ENCODE results near the gene DGUOK. TPM values are rescaled to one million over a fixed set of nuclear protein-coding genes. Genes with fewer than 3 reads are reported as not detected.
A peak's percentile ranks its signal among the peaks of the same experiment; 100 is the strongest.

Gene DGUOK
- total RNA-seq, 2 experiments from 2014 or later, result 112 to 115 TPM

GRCh38 chr2:73893764-73894474 is 32.8 kb upstream of the DGUOK start:
- intact Hi-C loops (cut with micrococcal nuclease), result no loop called here
- H3K9me3 Mint-ChIP-seq, result no peaks in the 10 kb centered on the region
- H3K4me1 Mint-ChIP-seq (ENCODE audit: low read depth), result peaks cover 33% of the 10 kb centered on the region
- no peak for DNase-seq
- CTCF ChIA-PET, result interaction anchor here (0.5 to 1.5 kb wide), 3 partner anchors 20 to 285 kb away, joined by 4 to 5 read pairs (median 4); no protein-coding TSS in a partner anchor
- H3K27me3 Mint-ChIP-seq (ENCODE audit: low read depth), result no peaks in the 10 kb centered on the region
- H3K27ac Mint-ChIP-seq, result no peak overlapping the region
- no peaks in the 10 kb centered on the region for H3K36me3 Mint-ChIP-seq (ENCODE audit: low read depth)
- no peak overlapping the region for H3K4me3 Mint-ChIP-seq

GRCh38 chr2:73894475-73894850 is 32.2 kb upstream of the DGUOK start:
- Mint-ChIP-seq H3K9me3 (no peaks in the 10 kb centered on the region), H3K4me1 (ENCODE audit: low read depth) (peaks cover 33% of the 10 kb centered on the region), H3K36me3 (ENCODE audit: low read depth) (no peaks in the 10 kb centered on the region), H3K27me3 (ENCODE audit: low read depth) (no peaks in the 10 kb centered on the region), H3K4me3 (no peak overlapping the region), H3K27ac (no peak overlapping the region)
- intact Hi-C loops (cut with micrococcal nuclease), result no loop called here
- DNase-seq, result no peak
- CTCF ChIA-PET, result interaction anchor here (1.5 kb wide), 1 partner anchor 68 kb away, joined by 4 read pairs; no protein-coding TSS in a partner anchor

GRCh38 chr2:73894877-73895276 is 31.8 kb upstream of the DGUOK start:
- CTCF ChIA-PET, result interaction anchor here (1.0 to 1.5 kb wide), 2 partner anchors 44 to 68 kb away, joined by 3 to 4 read pairs; no protein-coding TSS in a partner anchor
- Mint-ChIP-seq H3K4me3 (no peak overlapping the region), H3K4me1 (ENCODE audit: low read depth) (peaks cover 33% of the 10 kb centered on the region)

GRCh38 chr2:73895473-73895872 is 31.2 kb upstream of the DGUOK start:
- H3K4me1 Mint-ChIP-seq (ENCODE audit: low read depth), result peaks cover 33% of the 10 kb centered on the region
- CTCF ChIA-PET, result interaction anchor here (1.0 to 1.5 kb wide), 2 partner anchors 44 to 69 kb away, joined by 3 to 4 read pairs; no protein-coding TSS in a partner anchor
- no peak overlapping the region for H3K4me3 Mint-ChIP-seq
- H3K27me3 Mint-ChIP-seq (ENCODE audit: low read depth), result no peaks in the 10 kb centered on the region
- no peaks in the 10 kb centered on the region for H3K36me3 Mint-ChIP-seq (ENCODE audit: low read depth)
- peak overlapping the region; percentile 15 for H3K27ac Mint-ChIP-seq
- intact Hi-C loops (cut with micrococcal nuclease), result loop anchor here (1.0 kb wide), 1 partner anchor 9 kb away; no protein-coding TSS in a partner anchor
- DNase-seq, result peak; percentile 19
- H3K9me3 Mint-ChIP-seq, result no peaks in the 10 kb centered on the region

More at GRCh38 chr2:73894877-73895276, 31.8 kb upstream of the DGUOK start:
- no peaks in the 10 kb centered on the region for H3K27me3 Mint-ChIP-seq (ENCODE audit: low read depth)
- no peak for DNase-seq
- no peak overlapping the region for H3K27ac Mint-ChIP-seq
- no peaks in the 10 kb centered on the region for H3K9me3 Mint-ChIP-seq
- H3K36me3 Mint-ChIP-seq (ENCODE audit: low read depth), result no peaks in the 10 kb centered on the region
- intact Hi-C loops (cut with micrococcal nuclease), result loop anchor here (1.0 kb wide), 1 partner anchor 9 kb away; no protein-coding TSS in a partner anchor

GRCh38 chr2:73896362-73897239 is 30.1 kb upstream of the DGUOK start:
- H3K9me3 Mint-ChIP-seq, result no peaks in the 10 kb centered on the region
- no peaks in the 10 kb centered on the region for H3K36me3 Mint-ChIP-seq (ENCODE audit: low read depth)
- H3K27ac Mint-ChIP-seq, result peak overlapping the region; percentile 65
- peak overlapping the region; percentile 8 for H3K4me3 Mint-ChIP-seq
- intact Hi-C loops (cut with micrococcal nuclease), result loop anchor here (1.0 to 2.0 kb wide), 4 partner anchors 30 to 66 kb away; partner anchors contain the start of gene DGUOK
- CTCF ChIA-PET, result interaction anchor here (0.6 to 1.3 kb wide), 7 partner anchors 9 to 90 kb away, joined by 3 to 7 read pairs (median 4); no protein-coding TSS in a partner anchor
- no peaks in the 10 kb centered on the region for H3K27me3 Mint-ChIP-seq (ENCODE audit: low read depth)
- H3K4me1 Mint-ChIP-seq (ENCODE audit: low read depth), result peaks cover 33% of the 10 kb centered on the region
- peak; percentile 72 for DNase-seq

- no peak for DNase-seq
- Mint-ChIP-seq H3K4me1 (ENCODE audit: low read depth) (peaks cover 33% of the 10 kb centered on the region), H3K27me3 (ENCODE audit: low read depth) (no peaks in the 10 kb centered on the region), H3K4me3 (no peak overlapping the region), H3K9me3 (no peaks in the 10 kb centered on the region), H3K36me3 (ENCODE audit: low read depth) (no peaks in the 10 kb centered on the region), H3K27ac (no peak overlapping the region)
- CTCF ChIA-PET, result interaction anchor here (0.9 to 1.3 kb wide), 5 partner anchors 10 to 90 kb away, joined by 3 to 7 read pairs (median 4); no protein-coding TSS in a partner anchor
- intact Hi-C loops (cut with micrococcal nuclease), result loop anchor here (2.0 kb wide), 2 partner anchors 38 to 66 kb away; no protein-coding TSS in a partner anchor
These were observed 29.5 kb upstream of the DGUOK start for GRCh38 chr2:73897240-73897583.

- Mint-ChIP-seq H3K36me3 (ENCODE audit: low read depth) (no peaks in the 10 kb centered on the region), H3K27ac (no peak overlapping the region)
- intact Hi-C loops (cut with micrococcal nuclease), result loop anchor here (2.0 kb wide), 2 partner anchors 39 to 67 kb away; no protein-coding TSS in a partner anchor
These were observed 28.7 kb upstream of the DGUOK start for GRCh38 chr2:73897934-73898333.

GRCh38 chr2:73899801-73900336 is 26.8 kb upstream of the DGUOK start:
- no peak overlapping the region for H3K4me3 Mint-ChIP-seq
- H3K27me3 Mint-ChIP-seq (ENCODE audit: low read depth), result no peaks in the 10 kb centered on the region
- H3K27ac Mint-ChIP-seq, result no peak overlapping the region
- CTCF ChIA-PET, result interaction anchor here (1.1 kb wide), 1 partner anchor 11 kb away, joined by 6 read pairs; no protein-coding TSS in a partner anchor
- no peaks in the 10 kb centered on the region for H3K9me3 Mint-ChIP-seq
- intact Hi-C loops (cut with micrococcal nuclease), result loop anchor here (10.0 kb wide), 1 partner anchor 205 kb away; no protein-coding TSS in a partner anchor
- peaks cover 26% of the 10 kb centered on the region for H3K4me1 Mint-ChIP-seq (ENCODE audit: low read depth)
- H3K36me3 Mint-ChIP-seq (ENCODE audit: low read depth), result no peaks in the 10 kb centered on the region
- no peak for DNase-seq

More at GRCh38 chr2:73897934-73898333, 28.7 kb upstream of the DGUOK start:
- H3K4me1 Mint-ChIP-seq (ENCODE audit: low read depth), result peaks cover 33% of the 10 kb centered on the region
- no peaks in the 10 kb centered on the region for H3K9me3 Mint-ChIP-seq
- H3K27me3 Mint-ChIP-seq (ENCODE audit: low read depth), result no peaks in the 10 kb centered on the region
- CTCF ChIA-PET, result interaction anchor here (0.5 kb wide), 1 partner anchor 30 kb away, joined by 3 read pairs; no protein-coding TSS in a partner anchor
- no peak overlapping the region for H3K4me3 Mint-ChIP-seq
- no peak for DNase-seq

- H3K27ac Mint-ChIP-seq, result no peak overlapping the region
- peaks cover 15% of the 10 kb centered on the region for H3K4me1 Mint-ChIP-seq (ENCODE audit: low read depth)
- no peaks in the 10 kb centered on the region for H3K36me3 Mint-ChIP-seq (ENCODE audit: low read depth)
- intact Hi-C loops (cut with micrococcal nuclease), result loop anchor here (10.0 kb wide), 1 partner anchor 204 kb away; no protein-coding TSS in a partner anchor
- H3K27me3 Mint-ChIP-seq (ENCODE audit: low read depth), result no peaks in the 10 kb centered on the region
- CTCF ChIA-PET, result no interaction called here
- H3K9me3 Mint-ChIP-seq, result no peaks in the 10 kb centered on the region
- no peak for DNase-seq
- no peak overlapping the region for H3K4me3 Mint-ChIP-seq
These were observed 25.5 kb upstream of the DGUOK start for GRCh38 chr2:73901143-73901542.

GRCh38 chr2:73902284-73902683 is 24.4 kb upstream of the DGUOK start:
- peaks cover 4% of the 10 kb centered on the region for H3K4me1 Mint-ChIP-seq (ENCODE audit: low read depth)
- intact Hi-C loops (cut with micrococcal nuclease), result loop anchor here (10.0 kb wide), 1 partner anchor 203 kb away; no protein-coding TSS in a partner anchor
- CTCF ChIA-PET, result interaction anchor here (0.6 to 1.9 kb wide), 3 partner anchors 12 to 79 kb away, joined by 3 to 4 read pairs (median 3); no protein-coding TSS in a partner anchor
- no peaks in the 10 kb centered on the region for H3K36me3 Mint-ChIP-seq (ENCODE audit: low read depth)
- no peak overlapping the region for H3K27ac Mint-ChIP-seq
- H3K9me3 Mint-ChIP-seq, result no peaks in the 10 kb centered on the region
- H3K4me3 Mint-ChIP-seq, result no peak overlapping the region
- DNase-seq, result no peak
- no peaks in the 10 kb centered on the region for H3K27me3 Mint-ChIP-seq (ENCODE audit: low read depth)

GRCh38 chr2:73903313-73903712 is 23.4 kb upstream of the DGUOK start:
- H3K27me3 Mint-ChIP-seq (ENCODE audit: low read depth), result no peaks in the 10 kb centered on the region
- DNase-seq, result no peak
- H3K9me3 Mint-ChIP-seq, result no peaks in the 10 kb centered on the region
- no peaks in the 10 kb centered on the region for H3K36me3 Mint-ChIP-seq (ENCODE audit: low read depth)
- no peak overlapping the region for H3K27ac Mint-ChIP-seq
- intact Hi-C loops (cut with micrococcal nuclease), result loop anchor here (10.0 kb wide), 1 partner anchor 201 kb away; no protein-coding TSS in a partner anchor
- H3K4me1 Mint-ChIP-seq (ENCODE audit: low read depth), result peaks cover 5% of the 10 kb centered on the region
- CTCF ChIA-PET, result interaction anchor here (1.0 to 1.9 kb wide), 2 partner anchors 13 to 38 kb away, joined by 3 to 4 read pairs; no protein-coding TSS in a partner anchor
- no peak overlapping the region for H3K4me3 Mint-ChIP-seq
